ENCODE measurements around the gene TSGA10.

DNA sequence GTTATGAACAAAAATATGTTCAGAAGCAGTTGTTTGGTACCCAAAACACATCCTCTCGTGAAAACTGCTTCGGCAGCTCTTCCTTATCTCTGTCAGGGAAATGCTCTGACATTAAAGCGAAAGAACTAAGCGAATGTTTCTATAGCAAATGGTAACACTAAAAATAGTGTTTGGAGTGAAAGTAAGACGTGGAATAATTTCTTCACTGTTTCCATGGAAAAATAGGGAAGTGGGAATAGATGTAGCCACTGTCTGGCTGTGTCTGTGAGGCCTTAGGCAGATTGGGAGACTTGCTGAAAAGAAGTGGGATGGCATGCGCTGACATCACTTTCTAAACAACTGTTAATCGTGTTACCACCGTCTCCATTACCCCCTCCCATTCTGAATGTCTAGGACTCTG is 207.2 kb downstream of the TSGA10 start:
- TF ChIP-seq FOXM1 (IDR thresholded peaks at IDR 0.05; ENCODE audit: borderline replicate concordance, low read depth): no peak
- TF ChIP-seq, protein P1, sequence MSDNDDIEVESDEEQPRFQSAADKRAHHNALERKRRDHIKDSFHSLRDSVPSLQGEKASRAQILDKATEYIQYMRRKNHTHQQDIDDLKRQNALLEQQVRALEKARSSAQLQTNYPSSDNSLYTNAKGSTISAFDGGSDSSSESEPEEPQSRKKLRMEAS (IDR thresholded peaks at IDR 0.05): no peak
- TF ChIP-seq, protein P2, sequence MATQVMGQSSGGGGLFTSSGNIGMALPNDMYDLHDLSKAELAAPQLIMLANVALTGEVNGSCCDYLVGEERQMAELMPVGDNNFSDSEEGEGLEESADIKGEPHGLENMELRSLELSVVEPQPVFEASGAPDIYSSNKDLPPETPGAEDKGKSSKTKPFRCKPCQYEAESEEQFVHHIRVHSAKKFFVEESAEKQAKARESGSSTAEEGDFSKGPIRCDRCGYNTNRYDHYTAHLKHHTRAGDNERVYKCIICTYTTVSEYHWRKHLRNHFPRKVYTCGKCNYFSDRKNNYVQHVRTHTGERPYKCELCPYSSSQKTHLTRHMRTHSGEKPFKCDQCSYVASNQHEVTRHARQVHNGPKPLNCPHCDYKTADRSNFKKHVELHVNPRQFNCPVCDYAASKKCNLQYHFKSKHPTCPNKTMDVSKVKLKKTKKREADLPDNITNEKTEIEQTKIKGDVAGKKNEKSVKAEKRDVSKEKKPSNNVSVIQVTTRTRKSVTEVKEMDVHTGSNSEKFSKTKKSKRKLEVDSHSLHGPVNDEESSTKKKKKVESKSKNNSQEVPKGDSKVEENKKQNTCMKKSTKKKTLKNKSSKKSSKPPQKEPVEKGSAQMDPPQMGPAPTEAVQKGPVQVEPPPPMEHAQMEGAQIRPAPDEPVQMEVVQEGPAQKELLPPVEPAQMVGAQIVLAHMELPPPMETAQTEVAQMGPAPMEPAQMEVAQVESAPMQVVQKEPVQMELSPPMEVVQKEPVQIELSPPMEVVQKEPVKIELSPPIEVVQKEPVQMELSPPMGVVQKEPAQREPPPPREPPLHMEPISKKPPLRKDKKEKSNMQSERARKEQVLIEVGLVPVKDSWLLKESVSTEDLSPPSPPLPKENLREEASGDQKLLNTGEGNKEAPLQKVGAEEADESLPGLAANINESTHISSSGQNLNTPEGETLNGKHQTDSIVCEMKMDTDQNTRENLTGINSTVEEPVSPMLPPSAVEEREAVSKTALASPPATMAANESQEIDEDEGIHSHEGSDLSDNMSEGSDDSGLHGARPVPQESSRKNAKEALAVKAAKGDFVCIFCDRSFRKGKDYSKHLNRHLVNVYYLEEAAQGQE (IDR thresholded peaks at IDR 0.05; ENCODE audit: low read depth): no peak
- no peak for TF ChIP-seq TEAD4 (IDR thresholded peaks at IDR 0.05)
- no peak for TF ChIP-seq RAD21 (IDR thresholded peaks at IDR 0.05; ENCODE audit: low read depth)
- no peak for TF ChIP-seq EP300 (IDR thresholded peaks at IDR 0.05; ENCODE audit: borderline replicate concordance)
- no peak for TF ChIP-seq YY1 (IDR thresholded peaks at IDR 0.05; ENCODE audit: low read depth)
- no peak for TF ChIP-seq TAF1 (IDR thresholded peaks at IDR 0.05; ENCODE audit: low read depth)
- TF ChIP-seq CEBPB (IDR thresholded peaks at IDR 0.05): no peak
- TF ChIP-seq, protein P3, sequence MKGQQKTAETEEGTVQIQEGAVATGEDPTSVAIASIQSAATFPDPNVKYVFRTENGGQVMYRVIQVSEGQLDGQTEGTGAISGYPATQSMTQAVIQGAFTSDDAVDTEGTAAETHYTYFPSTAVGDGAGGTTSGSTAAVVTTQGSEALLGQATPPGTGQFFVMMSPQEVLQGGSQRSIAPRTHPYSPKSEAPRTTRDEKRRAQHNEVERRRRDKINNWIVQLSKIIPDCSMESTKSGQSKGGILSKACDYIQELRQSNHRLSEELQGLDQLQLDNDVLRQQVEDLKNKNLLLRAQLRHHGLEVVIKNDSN (IDR thresholded peaks at IDR 0.05): no peak
- no peak for TF ChIP-seq NFIC (IDR thresholded peaks at IDR 0.05)
- TF ChIP-seq TCF12 (IDR thresholded peaks at IDR 0.05; ENCODE audit: low read depth): no peak
- TF ChIP-seq CREB1 (IDR thresholded peaks at IDR 0.05; ENCODE audit: low read depth): no peak
- TF ChIP-seq ZBTB7A (IDR thresholded peaks at IDR 0.05; ENCODE audit: low read depth): no peak
